Upper lobe of left lung (tissue), 4 donors: ENCODE data around the gene HYAL4.

Source experiments
- EP300 ChIP-seq, 4 donors: sonication (generic); formaldehyde crosslinking; IDR thresholded peaks; one replicate each; pipeline ENCODE4 v1.5.1; 2017; ENCODE audit warnings: antibody characterized with exemption in 4 of 4, control low read depth in 2 of 4
- POLR2A ChIP-seq, 4 donors: fragments of 450-650 bp; IDR thresholded peaks; one replicate each; pipeline ENCODE4 v1.5.1; 2016 to 2017; ENCODE audit warnings: antibody characterized with exemption in 4 of 4, mild to moderate bottlenecking in 2 of 4
- TF ChIP-seq, protein P1 (sequence below), 6 experiments: fragments of 450-650 bp in 4 of 6; fragments of 200-600 bp in 2 of 6; sonication (generic) in 2 of 6; IDR thresholded peaks; one replicate each; pipeline ENCODE4 v1.5.1; 2016 to 2019; ENCODE audit warnings: antibody characterized with exemption in 6 of 6

DNA sequence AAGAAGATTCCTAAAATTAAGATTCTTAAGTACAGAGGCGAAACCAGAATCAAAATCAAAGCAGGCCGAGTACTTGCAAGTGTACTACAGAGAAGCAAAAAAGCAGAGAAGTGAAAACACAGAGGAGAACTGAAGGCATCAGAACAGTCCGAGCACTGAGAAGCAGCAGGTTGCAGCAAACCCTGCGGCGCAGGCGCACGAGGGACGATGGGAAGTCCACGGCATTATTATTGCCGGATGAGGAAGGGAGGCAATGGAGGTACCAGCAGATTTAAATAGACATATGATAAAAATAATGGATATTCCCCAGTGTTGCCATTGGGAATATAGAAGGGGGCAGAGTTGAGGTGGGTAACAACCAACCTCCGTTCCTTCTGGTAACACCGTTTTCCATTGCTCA lies 72.9 kb downstream of the HYAL4 start:
- TF ChIP-seq, protein P1, sequence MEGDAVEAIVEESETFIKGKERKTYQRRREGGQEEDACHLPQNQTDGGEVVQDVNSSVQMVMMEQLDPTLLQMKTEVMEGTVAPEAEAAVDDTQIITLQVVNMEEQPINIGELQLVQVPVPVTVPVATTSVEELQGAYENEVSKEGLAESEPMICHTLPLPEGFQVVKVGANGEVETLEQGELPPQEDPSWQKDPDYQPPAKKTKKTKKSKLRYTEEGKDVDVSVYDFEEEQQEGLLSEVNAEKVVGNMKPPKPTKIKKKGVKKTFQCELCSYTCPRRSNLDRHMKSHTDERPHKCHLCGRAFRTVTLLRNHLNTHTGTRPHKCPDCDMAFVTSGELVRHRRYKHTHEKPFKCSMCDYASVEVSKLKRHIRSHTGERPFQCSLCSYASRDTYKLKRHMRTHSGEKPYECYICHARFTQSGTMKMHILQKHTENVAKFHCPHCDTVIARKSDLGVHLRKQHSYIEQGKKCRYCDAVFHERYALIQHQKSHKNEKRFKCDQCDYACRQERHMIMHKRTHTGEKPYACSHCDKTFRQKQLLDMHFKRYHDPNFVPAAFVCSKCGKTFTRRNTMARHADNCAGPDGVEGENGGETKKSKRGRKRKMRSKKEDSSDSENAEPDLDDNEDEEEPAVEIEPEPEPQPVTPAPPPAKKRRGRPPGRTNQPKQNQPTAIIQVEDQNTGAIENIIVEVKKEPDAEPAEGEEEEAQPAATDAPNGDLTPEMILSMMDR (IDR thresholded peaks at IDR 0.05) = no peak
- no peak for TF ChIP-seq POLR2A (IDR thresholded peaks at IDR 0.05)
- no peak for TF ChIP-seq EP300 (IDR thresholded peaks at IDR 0.05)
